Trophoblast cell (in vitro differentiated cells and primary cell): ENCODE measurements around the gene TNK2.

Experiments
- DNase-seq, 2 donors: peaks; one replicate each; pipeline ENCODE4 v3.0.0-alpha.2; 2016
- H2AFZ ChIP-seq: 2 replicates; pipeline ENCODE4 v1.6.1; 2013; ENCODE audit warnings: low read length, moderate library complexity, mild to moderate bottlenecking; ENCODE audit not compliant: insufficient read depth, poor library complexity
- H2AK5ac ChIP-seq: 2 replicates; pipeline ENCODE4 v1.6.1; 2013; ENCODE audit warnings: mild to moderate bottlenecking, low read length
- H2BK120ac ChIP-seq: 2 replicates; pipeline ENCODE4 v1.6.1; 2013; ENCODE audit warnings: low read length, mild to moderate bottlenecking, moderate library complexity; ENCODE audit not compliant: insufficient read depth, poor library complexity
- H2BK12ac ChIP-seq: 2 replicates; pipeline ENCODE4 v1.6.1; 2013; ENCODE audit warnings: mild to moderate bottlenecking, low read length, moderate library complexity
- H2BK5ac ChIP-seq: 2 replicates; pipeline ENCODE4 v1.6.1; 2013; ENCODE audit warnings: low read length, low read depth, moderate library complexity, mild to moderate bottlenecking; ENCODE audit not compliant: poor library complexity
- H3K14ac ChIP-seq: 2 replicates; pipeline ENCODE4 v1.6.1; 2013; ENCODE audit warnings: mild to moderate bottlenecking, low read length
- H3K18ac ChIP-seq: 2 replicates; pipeline ENCODE4 v1.6.1; 2013; ENCODE audit warnings: mild to moderate bottlenecking, low read length
- H3K23ac ChIP-seq: 2 replicates; pipeline ENCODE4 v1.6.1; 2013; ENCODE audit warnings: low read length
- H3K27ac ChIP-seq: 2 replicates; pipeline ENCODE4 v1.5.1; 2013; ENCODE audit warnings: low read depth, mild to moderate bottlenecking, inconsistent platforms, low read length, moderate library complexity
- H3K27me3 ChIP-seq: 2 replicates; pipeline ENCODE4 v1.6.1; 2013; ENCODE audit warnings: inconsistent platforms, mild to moderate bottlenecking, low read length, moderate library complexity; ENCODE audit not compliant: insufficient read depth
- H3K36me3 ChIP-seq, 2 experiments: 1 replicate in 1 of 2; 2 replicates in 1 of 2; pipeline ENCODE4 v1.6.1; 2013; ENCODE audit warnings: low read length in 2 of 2, mild to moderate bottlenecking in 2 of 2, moderate library complexity in 1 of 2; ENCODE audit not compliant: insufficient read depth in 2 of 2, control insufficient read depth in 1 of 2
- H3K4ac ChIP-seq: 2 replicates; pipeline ENCODE4 v1.6.1; 2013; ENCODE audit warnings: low read depth, mild to moderate bottlenecking, low read length, moderate library complexity
- H3K4me1 ChIP-seq, 2 experiments: 1 replicate in 1 of 2; 2 replicates in 1 of 2; pipeline ENCODE4 v1.6.1; 2013; ENCODE audit warnings: low read length in 2 of 2, mild to moderate bottlenecking in 2 of 2, moderate library complexity in 1 of 2; ENCODE audit not compliant: insufficient read depth in 2 of 2, control insufficient read depth in 1 of 2
- H3K4me2 ChIP-seq: 2 replicates; pipeline ENCODE4 v1.6.1; 2013; ENCODE audit warnings: inconsistent platforms, mild to moderate bottlenecking, low read length, moderate library complexity
- H3K4me3 ChIP-seq: 2 replicates; pipeline ENCODE4 v1.5.1; 2013; ENCODE audit warnings: mild to moderate bottlenecking, low read depth, low read length, inconsistent platforms
- H3K79me1 ChIP-seq: one replicate; pipeline ENCODE4 v1.6.1; 2013; ENCODE audit warnings: low read length
- H3K79me2 ChIP-seq: 2 replicates; pipeline ENCODE4 v1.6.1; 2013; ENCODE audit warnings: low read length, mild to moderate bottlenecking; ENCODE audit not compliant: control insufficient read depth, insufficient read depth, poor library complexity
- H3K9ac ChIP-seq: 2 replicates; pipeline ENCODE4 v1.6.1; 2013; ENCODE audit warnings: mild to moderate bottlenecking, low read length
- H3K9me3 ChIP-seq: 2 replicates; pipeline ENCODE4 v1.6.1; 2013; ENCODE audit warnings: low read depth, mild to moderate bottlenecking, control low read depth, inconsistent platforms, low read length; ENCODE audit not compliant: insufficient read depth
- H4K12ac ChIP-seq: 2 replicates; pipeline ENCODE4 v1.6.1; 2013; ENCODE audit warnings: low read depth, mild to moderate bottlenecking, low read length, moderate library complexity
- H4K8ac ChIP-seq: 2 replicates; pipeline ENCODE4 v1.6.1; 2013; ENCODE audit warnings: low read depth, mild to moderate bottlenecking, low read length, moderate library complexity
- H4K91ac ChIP-seq: one replicate; pipeline ENCODE4 v1.6.1; 2013; ENCODE audit warnings: low read depth, mild to moderate bottlenecking, low read length, moderate library complexity
- WGBS: extraction: QIAGEN DNeasy Blood & Tissue Kit; methylation state at CpG from one replicate; pipeline ENCODE4 v1.1.7; 2013; ENCODE audit warnings: missing lambda C conversion rate; ENCODE audit not compliant: insufficient read length, insufficient coverage; ENCODE audit errors: extremely low coverage; 5-methylcytosine and 5-hydroxymethylcytosine counted together

The TNK2 gene

GRCh38 chr3:195929452-195929851, 21.1 kb upstream of the TNK2 start:
- no CpG with 5 or more reads among the region's 3 CpGs for WGBS
- Histone ChIP-seq H3K9ac (no peak overlapping the region), H2BK120ac (no peak overlapping the region), H4K8ac (no peak overlapping the region), H3K14ac (no peak overlapping the region), H3K4me2 (no peak overlapping the region), H3K36me3 (peaks cover 0 to 2% of the 10 kb centered on the region in 2 experiments), H2AK5ac (no peak overlapping the region), H3K79me2 (no peaks in the 10 kb centered on the region), H4K91ac (no peak overlapping the region), H3K4me3 (no peak overlapping the region), H2AFZ (no peak overlapping the region), H2BK12ac (no peak overlapping the region), H3K27ac (no peak overlapping the region), H3K23ac (no peak overlapping the region), H3K9me3 (no peaks in the 10 kb centered on the region), H3K4me1 (no peaks in the 10 kb centered on the region), H3K18ac (no peak overlapping the region), H4K12ac (no peak overlapping the region), H3K4ac (no peak overlapping the region), H2BK5ac (no peak overlapping the region), H3K79me1 (no peaks in the 10 kb centered on the region), H3K27me3 (no peaks in the 10 kb centered on the region)
- DNase-seq = no peak

GRCh38 chr3:195921334-195921791, 13.0 kb upstream of the TNK2 start:
- no peak overlapping the region for H2BK12ac ChIP-seq
- H3K27ac ChIP-seq = no peak overlapping the region
- no peak overlapping the region for H2BK5ac ChIP-seq
- H4K91ac ChIP-seq = no peak overlapping the region
- no peaks in the 10 kb centered on the region for H3K36me3 ChIP-seq
- no peaks in the 10 kb centered on the region for H3K27me3 ChIP-seq
- WGBS = no CpG with 5 or more reads among the region's 13 CpGs
- H3K9me3 ChIP-seq = peaks cover 1% of the 10 kb centered on the region
- no peak overlapping the region for H3K14ac ChIP-seq
- H3K79me1 ChIP-seq = no peaks in the 10 kb centered on the region
- H3K23ac ChIP-seq = no peak overlapping the region
- no peak overlapping the region for H2BK120ac ChIP-seq
- no peak overlapping the region for H3K18ac ChIP-seq
- H3K79me2 ChIP-seq = no peaks in the 10 kb centered on the region
- no peak overlapping the region for H3K4me2 ChIP-seq
- no peak overlapping the region for H4K8ac ChIP-seq
- H3K4me3 ChIP-seq = no peak overlapping the region
- H2AK5ac ChIP-seq = no peak overlapping the region
- H3K9ac ChIP-seq = no peak overlapping the region
- H3K4ac ChIP-seq = no peak overlapping the region
- H4K12ac ChIP-seq = no peak overlapping the region
- peak in 1 of 2 donors; percentile 51 for DNase-seq
- H2AFZ ChIP-seq = no peak overlapping the region
- no peaks in the 10 kb centered on the region for H3K4me1 ChIP-seq

GRCh38 chr3:195918176-195918575, 9.8 kb upstream of the TNK2 start:
- H2BK5ac ChIP-seq = no peak overlapping the region
- peaks cover 4 to 5% of the 10 kb centered on the region in 2 experiments for H3K4me1 ChIP-seq
- H3K79me2 ChIP-seq = no peaks in the 10 kb centered on the region
- H3K23ac ChIP-seq = no peak overlapping the region
- H3K18ac ChIP-seq = no peak overlapping the region
- H3K79me1 ChIP-seq = peaks cover 4% of the 10 kb centered on the region
- H3K27me3 ChIP-seq = no peaks in the 10 kb centered on the region
- WGBS = no CpG with 5 or more reads among the region's 14 CpGs
- H3K4me3 ChIP-seq = no peak overlapping the region
- H4K91ac ChIP-seq = no peak overlapping the region
- DNase-seq = no peak
- no peak overlapping the region for H3K4ac ChIP-seq
- no peak overlapping the region for H3K9ac ChIP-seq
- H2AFZ ChIP-seq = no peak overlapping the region
- no peak overlapping the region for H3K27ac ChIP-seq
- H2BK12ac ChIP-seq = no peak overlapping the region
- H4K8ac ChIP-seq = no peak overlapping the region
- H2AK5ac ChIP-seq = no peak overlapping the region
- no peak overlapping the region for H2BK120ac ChIP-seq
- H3K36me3 ChIP-seq = no peaks in the 10 kb centered on the region
- peaks cover 1% of the 10 kb centered on the region for H3K9me3 ChIP-seq
- no peak overlapping the region for H3K14ac ChIP-seq
- no peak overlapping the region for H4K12ac ChIP-seq
- H3K4me2 ChIP-seq = no peak overlapping the region

- DNase-seq = no peak
- Histone ChIP-seq H3K4me3 (peak overlapping the region; percentile 44), H3K9me3 (peaks cover 1% of the 10 kb centered on the region), H3K27ac (no peak overlapping the region), H4K91ac (no peak overlapping the region), H4K8ac (no peak overlapping the region), H2BK5ac (no peak overlapping the region), H3K36me3 (no peaks in the 10 kb centered on the region), H2BK120ac (no peak overlapping the region), H2AFZ (no peak overlapping the region), H3K23ac (no peak overlapping the region), H3K27me3 (no peaks in the 10 kb centered on the region), H3K14ac (no peak overlapping the region), H2AK5ac (no peak overlapping the region), H2BK12ac (no peak overlapping the region), H3K18ac (no peak overlapping the region), H3K9ac (no peak overlapping the region), H3K4me2 (no peak overlapping the region), H3K79me2 (no peaks in the 10 kb centered on the region), H4K12ac (no peak overlapping the region), H3K4me1 (peaks cover 5% of the 10 kb centered on the region in 2 experiments), H3K79me1 (peaks cover 4% of the 10 kb centered on the region), H3K4ac (no peak overlapping the region)
- WGBS = no CpG with 5 or more reads among the region's 9 CpGs
Measured at GRCh38 chr3:195916991-195917390, 8.6 kb upstream of the TNK2 start.
